Measurements from ENCODE around the gene LGSN.
"Not testable (repeated sequence)": the region's sequence is repeated elsewhere in the genome, so short reads cannot be mapped to it uniquely, and the experiment has no call there.

The LGSN gene

GRCh38 chr6:63319939-63320338, at the start of gene LGSN:
Gene LGSN (minus strand): TSS chr6:63319983. CDS start chr6:63319943, 40 bp downstream.
- no peak for FAIRE-seq

DNA sequence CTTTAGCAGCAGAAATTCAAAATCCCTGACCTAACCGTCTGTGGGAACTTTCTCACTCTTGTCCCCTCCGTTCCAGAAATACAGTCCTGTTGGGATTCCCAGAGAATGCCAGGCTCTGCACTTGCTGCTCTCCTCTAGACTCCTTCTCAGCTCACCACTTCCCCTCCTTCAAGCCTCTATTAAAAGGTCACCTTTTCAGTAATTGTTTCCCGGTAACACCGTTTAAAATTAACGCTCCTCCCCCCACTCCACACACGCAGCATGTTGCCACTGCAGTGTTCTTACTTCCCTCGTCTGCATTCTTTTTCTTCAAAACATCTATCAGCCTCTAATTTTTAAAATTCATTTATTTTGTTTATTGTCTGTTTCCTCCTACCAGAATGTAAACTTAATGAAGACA, 48.6 kb upstream of the LGSN start:
- FAIRE-seq, result no peak

GRCh38 chr6:63362500-63363120, 42.8 kb upstream of the LGSN start:
- FAIRE-seq, result not testable (repeated sequence)

DNA sequence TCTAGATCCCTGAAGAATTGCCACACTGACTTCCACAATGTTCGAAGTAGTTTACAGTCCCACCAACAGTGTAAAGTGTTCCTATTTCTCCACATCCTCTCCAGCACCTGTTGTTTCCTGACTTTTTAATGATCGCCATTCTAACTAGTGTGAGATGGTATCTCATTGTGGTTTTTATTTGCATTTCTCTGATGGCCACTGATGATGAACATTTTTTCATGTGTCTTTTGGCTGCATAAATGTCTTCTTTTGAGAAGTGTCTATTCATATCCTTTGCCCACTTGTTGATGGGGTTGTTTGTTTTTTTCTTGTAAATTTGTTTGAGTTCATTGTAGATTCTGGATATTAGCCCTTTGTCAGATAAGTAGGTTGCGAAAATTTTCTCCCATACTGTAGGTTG, 37.6 kb upstream of the LGSN start:
- FAIRE-seq, result not testable (repeated sequence)

- FAIRE-seq, result no peak
These were observed 35.8 kb upstream of the LGSN start for GRCh38 chr6:63355632-63356031.

- FAIRE-seq, result no peak
These were observed 33.5 kb upstream of the LGSN start for GRCh38 chr6:63353286-63353630.

GRCh38 chr6:63352544-63353285, 32.9 kb upstream of the LGSN start:
- FAIRE-seq, result no peak

- FAIRE-seq, result peak; percentile 39
These were observed 32.3 kb upstream of the LGSN start for GRCh38 chr6:63352069-63352543.

DNA sequence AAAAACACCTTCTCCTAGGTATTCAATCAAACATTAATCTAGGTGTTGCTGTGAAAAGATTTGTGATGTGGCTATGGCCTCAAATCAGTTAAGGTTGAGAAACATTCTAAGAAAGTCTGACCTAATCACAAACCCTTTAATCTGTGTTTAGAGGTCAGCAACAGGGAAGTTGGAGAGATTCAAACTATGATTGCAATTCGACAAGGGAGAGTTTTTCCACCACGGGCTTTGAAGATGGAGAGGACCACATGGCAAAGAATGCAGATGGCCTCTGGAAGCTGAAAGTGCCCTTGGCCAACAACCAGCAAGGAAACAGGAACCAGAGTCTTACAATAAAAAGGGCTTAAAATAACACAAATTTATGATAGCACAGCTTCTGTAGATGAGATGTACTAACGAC, 29.6 kb upstream of the LGSN start:
- FAIRE-seq, result no peak

DNA sequence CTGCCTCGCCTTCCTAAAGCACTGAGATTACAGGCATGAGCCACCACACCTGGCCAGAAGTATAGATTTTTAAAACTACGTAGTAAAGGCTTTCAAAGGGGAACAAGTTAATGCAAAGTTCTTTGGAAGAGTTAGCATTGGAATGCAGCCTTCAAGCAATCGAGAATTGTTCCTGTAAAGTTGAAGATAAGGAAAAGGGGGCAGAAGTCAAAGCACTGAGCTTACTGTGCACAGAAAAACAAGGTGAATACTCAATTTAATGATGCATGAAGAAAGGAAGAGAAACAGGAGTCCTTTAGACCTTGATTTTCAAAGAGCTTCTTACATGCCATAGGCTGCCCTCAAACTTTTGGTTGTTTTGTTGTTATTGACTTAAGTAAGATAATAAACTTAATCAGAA, 29.1 kb upstream of the LGSN start:
- FAIRE-seq, result no peak

DNA sequence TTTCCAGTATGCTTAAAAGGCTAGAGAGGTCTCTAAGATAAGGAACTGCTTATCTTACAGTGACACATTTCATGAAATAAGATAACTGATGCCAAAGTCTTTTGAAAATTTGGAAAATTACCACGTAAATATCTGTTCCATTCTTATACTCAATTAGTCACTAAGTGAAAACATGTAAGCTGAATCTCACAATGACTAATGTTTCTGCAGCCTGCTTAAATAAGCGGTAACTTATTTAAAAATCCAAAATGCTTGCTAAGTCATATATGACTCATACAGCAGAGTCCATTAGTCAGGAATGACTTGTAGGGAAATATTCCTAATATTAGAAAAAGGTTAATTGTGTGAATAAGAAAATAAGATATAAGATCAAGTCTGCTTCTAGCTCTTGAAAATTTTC, 27.8 kb upstream of the LGSN start:
- FAIRE-seq, result no peak

- no peak for FAIRE-seq
These were observed 26.5 kb upstream of the LGSN start for GRCh38 chr6:63346217-63346835.

DNA sequence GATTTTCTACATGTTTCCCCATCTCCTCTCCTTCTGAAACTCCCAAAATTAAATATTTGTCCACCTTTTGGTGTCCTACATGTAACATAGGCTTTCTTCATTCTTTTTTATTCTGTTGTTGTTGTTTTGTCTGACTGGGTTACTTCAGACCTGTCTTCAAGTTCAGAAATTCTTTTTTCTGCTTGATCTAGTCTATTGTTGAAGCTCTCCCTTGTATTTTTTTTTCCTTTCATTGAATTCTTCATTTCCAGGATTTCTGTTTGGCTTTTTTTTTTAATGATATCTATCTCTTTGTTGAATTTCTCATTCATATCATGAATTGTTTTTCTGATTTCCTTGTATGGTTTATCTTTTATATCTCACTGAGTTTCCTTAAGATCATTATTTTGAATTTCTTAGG, 20.6 kb upstream of the LGSN start:
- no peak for FAIRE-seq

DNA sequence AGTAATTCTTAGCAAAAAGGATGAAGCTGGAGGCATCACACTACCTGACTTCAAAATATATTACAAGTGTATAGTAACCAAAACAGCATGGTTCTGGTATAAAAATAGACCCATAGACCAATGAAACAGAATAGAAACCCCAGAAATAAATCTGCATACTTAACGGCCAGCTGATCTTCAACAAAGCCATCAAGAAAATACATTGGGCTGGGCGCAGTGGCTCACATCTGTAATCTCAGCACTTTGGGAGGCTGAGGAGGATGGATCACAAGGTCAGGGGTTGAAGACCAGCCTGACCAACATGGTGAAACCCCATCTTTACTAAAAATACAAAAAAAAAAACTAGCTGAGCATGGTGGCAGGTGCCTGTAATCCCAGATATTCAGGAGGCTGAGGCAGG, 14.9 kb upstream of the LGSN start:
- FAIRE-seq, result not testable (repeated sequence)

DNA sequence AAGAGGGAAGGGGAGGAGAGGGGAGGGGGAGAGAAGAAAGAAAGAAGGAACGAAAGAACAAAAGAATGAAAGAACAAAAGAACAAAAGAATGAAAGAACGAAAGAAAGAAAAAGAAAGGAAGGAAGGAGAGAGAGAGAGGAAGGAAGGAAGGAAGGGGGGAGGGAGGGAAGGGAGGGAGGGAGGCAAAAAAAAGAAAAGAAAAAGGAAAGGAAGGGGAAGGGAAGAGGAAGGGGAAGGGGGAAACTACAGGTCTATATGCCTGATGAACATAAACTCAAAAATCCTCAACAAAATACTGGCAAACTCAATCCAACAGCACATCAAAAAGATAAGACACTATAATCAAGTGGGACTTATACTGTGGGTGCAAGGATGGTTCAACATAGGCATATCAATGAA, 13.7 kb upstream of the LGSN start:
- no peak for FAIRE-seq

GRCh38 chr6:63326630-63327029, 6.8 kb upstream of the LGSN start:
- not testable (repeated sequence) for FAIRE-seq

GRCh38 chr6:63322981-63323380, 3.2 kb upstream of the LGSN start:
- no peak for FAIRE-seq

GRCh38 chr6:63321821-63322220, 2.0 kb upstream of the LGSN start:
- FAIRE-seq, result no peak

GRCh38 chr6:63317641-63318040, 2.1 kb downstream of the LGSN start:
- FAIRE-seq, result no peak

DNA sequence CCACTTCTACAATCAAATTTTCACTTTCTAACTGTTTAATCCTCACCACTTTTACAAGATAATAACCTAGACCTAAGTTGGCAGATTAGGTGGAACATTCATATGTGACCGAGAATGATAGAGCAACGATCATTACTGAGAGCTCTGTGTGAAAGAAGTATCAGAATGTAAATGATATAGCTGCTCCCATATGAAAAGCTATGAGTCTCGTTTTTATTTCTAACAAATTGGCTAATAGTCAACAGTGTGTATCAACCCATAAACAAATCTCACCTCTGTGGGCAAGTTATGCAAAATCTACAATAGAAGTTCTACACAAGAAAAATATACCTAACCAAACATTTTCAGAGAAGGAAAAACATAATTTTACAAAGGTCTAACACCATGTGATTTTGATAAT, 3.7 kb downstream of the LGSN start:
- no peak for FAIRE-seq

DNA sequence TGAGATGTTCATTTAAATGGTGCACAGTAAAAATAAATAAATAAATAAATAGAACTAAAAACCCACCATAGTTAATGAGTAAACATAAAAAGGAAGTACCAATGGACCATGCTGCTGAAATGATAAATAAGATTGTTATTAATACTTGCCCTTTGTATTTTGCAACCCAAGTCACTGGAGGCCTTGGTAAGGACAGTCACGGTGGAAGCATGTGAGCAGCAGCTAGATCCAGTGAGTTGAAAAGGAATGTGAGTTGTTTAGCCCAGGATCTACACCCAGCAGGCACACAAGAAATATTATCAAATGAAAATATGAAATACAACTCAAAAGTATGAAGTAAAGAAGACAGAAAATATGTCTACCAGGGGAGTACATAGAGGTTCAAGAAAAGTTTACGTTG, 6.7 kb downstream of the LGSN start:
- FAIRE-seq, result no peak

DNA sequence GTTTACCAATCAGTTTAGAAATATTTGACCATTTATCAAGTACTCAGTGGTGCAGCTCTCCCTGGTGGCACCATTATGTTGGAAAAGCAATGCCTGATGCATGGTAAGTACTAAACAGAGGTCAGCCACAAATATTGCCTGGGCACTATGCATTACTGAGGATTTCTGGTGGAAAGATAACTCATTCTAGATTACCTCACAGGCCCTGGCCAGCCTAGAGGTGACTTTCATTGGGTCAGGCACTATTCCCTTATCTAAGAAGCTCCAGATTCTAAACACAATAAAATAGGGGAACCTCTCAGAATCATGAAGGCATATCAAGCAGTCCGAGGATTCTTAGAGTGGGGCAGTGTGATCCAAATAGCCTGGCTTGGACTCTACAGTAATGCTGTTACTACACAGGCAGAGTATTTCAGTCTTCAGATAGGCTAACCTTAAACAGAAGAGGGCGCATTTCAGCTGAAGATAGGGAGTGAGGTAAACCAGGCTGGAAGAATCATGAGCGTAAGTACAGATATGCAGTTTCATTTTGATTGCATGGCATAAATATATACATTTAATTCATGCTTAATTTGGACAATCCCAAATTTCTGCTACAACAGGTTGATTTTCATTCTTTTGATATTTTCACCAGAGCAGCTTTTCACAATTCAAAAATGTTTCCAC, 12.1 kb downstream of the LGSN start:
- no peak for FAIRE-seq

DNA sequence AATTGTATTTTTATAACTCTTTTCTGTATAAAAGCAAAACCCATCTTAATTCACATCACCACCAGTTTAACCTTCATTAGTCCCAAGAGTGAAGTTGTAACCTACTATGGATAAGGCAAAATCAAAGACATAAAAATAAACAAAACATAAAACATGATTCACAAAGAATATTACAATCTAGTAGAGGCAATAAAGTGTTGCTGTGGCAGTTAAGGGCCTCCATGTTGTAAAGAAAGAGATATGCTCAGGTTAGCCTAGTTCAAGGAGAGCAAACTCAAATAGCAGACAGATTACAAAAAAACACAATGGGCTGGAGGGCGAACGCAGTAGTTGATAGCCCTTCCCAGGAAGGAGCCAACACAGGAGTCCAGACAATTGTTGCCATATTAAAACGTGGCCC, 13.4 kb downstream of the LGSN start:
- FAIRE-seq, result no peak

- no peak for FAIRE-seq
These were observed 14.5 kb downstream of the LGSN start for GRCh38 chr6:63305277-63305676.

Data from G401.6 (cell line).